HG03064 (cell line): Measurements from ENCODE around the gene ABCB1.
"Not testable (repeated sequence)": the region's sequence is repeated elsewhere in the genome, so short reads cannot be mapped to it uniquely, and the experiment has no call there.

Source experiments
- ATAC-seq: cut with Tn5 transposase; IDR thresholded peaks from one replicate; pipeline ENCODE4 v1.9.1; 2021; ENCODE audit warnings: low read depth; ENCODE audit not compliant: unreplicated experiment

ABCB1 gene

DNA sequence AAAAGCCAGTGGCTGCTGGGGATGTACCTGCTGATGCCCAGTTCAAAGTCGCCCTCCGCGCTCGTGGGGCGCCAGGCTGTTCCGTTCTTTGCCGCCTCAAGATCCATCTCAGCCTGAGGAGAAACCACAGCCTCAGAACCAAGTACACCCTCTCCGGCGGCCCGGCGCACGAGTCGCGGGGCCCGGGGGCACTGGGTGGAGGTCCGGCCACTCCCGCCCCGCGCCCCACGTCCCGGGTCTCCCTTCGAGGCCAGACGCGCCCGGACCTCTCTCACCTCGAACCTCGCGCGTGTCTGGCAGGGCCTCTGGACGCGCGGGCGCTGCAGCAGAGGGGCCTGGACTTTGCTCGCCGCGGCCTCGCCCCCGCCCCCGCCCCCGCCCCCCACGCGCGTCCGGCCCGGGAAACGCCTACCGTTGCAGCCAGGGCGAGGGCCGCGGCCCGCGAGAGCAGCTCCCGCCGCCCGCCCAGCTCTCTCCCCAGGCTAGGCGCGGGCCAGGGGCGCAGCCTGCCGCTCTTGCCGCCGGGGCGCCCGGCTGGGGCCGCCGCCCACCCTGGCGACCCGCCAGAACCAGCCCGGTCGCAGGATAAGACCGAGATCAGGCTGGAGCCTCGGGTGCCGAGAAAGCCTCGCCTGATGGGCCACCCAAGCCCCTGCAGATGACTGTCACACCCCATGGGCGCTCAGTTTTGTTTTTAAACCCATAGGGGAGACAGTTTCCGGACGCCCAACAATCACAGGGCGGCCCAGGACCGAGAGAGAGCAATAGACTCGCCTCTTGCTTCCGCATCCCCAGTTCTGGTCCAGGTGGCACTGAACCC, 125.1 kb downstream of the ABCB1 start, which contains the start of gene ABCB4:
Gene ABCB4, minus strand, starts transcription at position 322 of the 820 bp plus-strand sequence. Its CDS starts 215 bp downstream, at position 107.
- peak; percentile 20 for ATAC-seq

DNA sequence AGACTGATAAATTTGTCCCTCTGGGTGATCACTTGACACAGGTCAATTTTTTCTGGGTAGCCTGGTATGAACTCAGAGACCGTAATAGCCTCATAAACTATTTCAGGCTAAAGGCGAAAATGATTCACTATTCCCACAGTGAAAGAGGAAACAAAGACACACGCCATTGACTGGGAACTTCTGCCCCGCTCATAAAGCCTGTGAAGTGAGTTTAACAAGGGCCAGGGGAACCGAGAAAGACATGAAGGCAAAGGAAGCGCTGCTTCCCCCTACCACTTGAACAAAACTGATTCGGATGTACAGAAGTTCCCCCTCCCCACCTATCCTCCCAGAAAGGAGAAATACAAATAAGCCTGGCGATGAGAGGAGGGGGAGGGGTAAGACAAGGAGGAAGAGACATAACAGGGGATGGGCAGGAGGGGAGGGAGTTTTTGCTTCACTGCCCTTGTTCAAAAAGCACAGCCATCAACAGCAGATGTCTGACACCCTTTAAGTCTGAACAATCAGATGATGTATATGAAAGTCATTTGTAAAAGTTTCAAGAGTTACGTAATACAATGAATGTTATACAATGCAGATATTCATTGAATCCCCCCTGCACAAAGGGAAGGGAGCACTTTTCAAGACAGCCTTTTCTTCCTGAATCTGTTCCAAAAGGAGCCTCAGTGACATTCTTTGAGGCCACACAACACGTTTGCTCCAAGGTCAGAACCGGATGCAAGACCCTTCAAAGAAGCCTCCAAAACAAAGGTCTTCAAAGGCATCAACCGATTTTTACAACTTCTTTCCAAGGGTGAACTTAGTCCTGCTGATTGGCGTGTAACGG, 125.9 kb downstream of the ABCB1 start:
- peak; percentile 65 for ATAC-seq

DNA sequence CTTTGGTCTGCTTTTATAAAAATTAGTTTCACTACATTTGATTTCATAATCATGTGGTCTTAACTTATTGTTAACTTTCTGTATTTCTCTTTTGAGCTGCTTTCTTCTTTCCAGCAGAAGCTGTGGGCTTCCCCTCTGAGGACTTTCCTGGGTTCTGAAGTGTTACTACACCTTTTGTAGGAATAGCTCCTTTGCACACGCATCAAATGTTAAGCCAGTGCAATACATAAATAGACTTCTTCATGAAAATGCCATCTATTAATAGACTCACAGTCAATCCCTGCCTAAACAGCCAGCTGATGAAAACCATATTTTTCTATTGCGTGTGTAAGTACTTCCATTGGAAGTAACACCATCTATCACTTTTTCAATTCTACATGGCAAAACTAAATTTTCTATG, 126.7 kb downstream of the ABCB1 start:
- ATAC-seq: no peak

DNA sequence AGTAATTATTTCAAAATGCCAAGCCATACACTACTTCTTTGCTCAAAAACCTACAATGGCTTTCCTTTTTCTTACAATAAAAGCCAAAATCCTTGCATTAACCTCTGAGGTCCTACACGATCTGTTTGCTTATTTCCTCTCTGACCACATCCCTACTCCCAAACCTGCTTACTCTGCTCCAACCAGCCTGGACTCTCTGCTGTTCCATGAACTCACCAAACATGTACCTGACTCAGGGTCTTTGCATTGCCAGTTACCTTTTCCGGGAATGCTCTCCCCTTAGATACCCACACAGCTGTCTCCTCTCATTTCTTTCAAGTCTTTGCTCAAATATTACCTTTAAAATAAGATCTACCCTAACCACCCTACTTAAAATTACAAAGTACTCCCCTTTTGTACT, 127.5 kb downstream of the ABCB1 start:
- ATAC-seq: no peak

DNA sequence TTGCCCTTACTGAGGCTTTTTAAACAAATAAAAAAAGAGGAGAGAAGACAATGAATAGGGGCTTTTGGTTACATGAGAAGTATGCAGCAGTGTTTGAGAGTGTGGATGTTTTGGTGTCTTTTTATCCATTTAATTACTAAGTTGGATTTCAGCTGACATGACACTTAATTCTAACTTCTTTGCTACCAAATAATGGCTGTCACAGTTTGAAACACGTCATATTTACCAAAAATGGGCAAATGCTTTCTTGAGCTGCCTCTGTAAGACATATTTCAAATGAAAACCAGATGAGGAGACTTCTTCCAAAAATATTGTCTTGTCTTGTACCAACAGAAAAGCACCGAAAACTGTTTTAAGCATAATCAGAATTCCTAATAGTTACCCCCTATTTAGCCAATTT, 129.2 kb downstream of the ABCB1 start:
- no peak for ATAC-seq

DNA sequence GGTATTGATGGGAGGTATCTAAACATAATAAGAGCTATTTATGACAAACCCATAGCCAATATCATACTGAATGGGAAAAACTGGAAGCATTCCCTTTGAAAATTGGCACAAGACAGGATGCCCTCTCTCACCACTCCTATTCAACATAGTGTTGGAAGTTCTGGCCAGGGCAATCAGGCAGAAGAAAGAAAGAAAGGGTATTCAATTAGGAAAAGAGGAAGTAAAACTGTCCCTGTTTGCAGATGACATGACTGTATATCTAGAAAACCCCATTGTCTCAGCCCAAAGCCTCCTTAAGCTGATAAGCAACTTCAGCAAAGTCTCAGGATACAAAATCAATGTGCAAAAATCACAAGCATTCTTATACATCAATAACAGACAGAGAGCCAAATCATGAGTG, 131.5 kb downstream of the ABCB1 start:
- ATAC-seq: not testable (repeated sequence)

DNA sequence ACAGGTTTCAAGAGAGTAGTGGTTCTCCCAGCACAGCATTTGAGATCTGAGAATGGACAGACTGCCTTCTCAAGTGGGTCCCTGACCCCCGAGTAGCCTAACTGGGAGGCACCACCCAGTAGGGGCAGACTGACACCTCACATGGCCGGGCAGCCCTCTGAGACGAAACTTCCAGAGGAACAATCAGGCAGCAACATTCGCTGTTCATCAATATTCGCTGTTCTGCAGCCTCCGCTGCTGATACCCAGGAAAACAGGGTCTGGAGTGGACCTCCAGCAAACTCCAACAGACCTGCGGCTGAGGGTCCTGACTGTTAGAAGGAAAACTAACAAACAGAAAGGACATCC, 135.2 kb downstream of the ABCB1 start:
- ATAC-seq: not testable (repeated sequence)

DNA sequence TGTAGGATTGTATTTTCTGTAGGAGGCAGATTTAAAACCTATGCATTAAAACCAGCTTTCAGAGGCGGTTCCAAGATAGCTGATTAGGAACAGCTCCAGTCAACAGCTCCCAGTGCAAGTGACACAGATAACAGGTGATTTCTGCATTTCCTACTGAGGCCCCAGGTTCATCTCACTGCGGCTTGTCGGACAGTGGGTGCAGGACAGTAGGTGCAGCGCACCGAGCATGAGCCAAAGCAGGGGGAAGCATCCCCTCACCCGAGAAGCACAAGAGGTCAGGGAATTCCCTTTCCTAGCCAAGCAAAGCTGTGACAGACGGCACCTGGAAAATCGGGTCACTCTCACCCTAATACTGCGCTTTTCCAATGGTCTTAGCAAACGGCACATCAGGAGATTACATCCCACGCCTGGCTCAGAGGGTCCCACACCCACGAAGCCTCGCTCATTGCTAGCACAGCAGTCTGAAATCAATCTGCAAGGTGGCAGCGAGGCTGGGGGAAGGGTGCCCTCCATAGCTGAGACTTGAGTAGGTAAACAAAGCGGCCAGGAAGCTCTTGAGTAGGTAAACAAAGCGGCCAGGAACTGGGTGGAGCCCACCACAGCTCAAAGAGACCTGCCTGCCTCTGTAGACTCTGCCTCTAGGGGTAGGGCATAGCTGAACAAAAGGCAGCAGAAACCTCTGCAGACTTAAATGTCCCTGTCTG, 135.7 kb downstream of the ABCB1 start:
- ATAC-seq: not testable (repeated sequence)

DNA sequence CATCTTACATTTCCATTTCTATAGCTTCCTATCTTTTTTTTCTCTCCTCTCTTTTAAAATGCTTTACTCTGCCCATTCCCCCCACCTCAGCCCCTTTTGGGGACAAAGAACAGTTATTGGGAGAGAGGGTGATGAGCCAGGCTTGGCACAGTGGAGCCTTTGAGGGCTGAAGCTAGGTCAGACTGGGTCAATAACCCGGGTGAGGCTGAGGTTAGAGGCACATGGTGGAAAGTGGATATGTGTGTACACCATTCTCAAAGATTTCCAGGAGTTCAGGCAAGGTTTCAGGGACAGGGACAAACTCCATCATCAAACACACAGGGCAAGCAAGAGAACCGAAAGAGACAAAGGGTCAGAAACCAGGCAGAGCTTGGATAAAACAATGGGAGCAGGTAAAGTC, 136.7 kb downstream of the ABCB1 start:
- no peak for ATAC-seq

DNA sequence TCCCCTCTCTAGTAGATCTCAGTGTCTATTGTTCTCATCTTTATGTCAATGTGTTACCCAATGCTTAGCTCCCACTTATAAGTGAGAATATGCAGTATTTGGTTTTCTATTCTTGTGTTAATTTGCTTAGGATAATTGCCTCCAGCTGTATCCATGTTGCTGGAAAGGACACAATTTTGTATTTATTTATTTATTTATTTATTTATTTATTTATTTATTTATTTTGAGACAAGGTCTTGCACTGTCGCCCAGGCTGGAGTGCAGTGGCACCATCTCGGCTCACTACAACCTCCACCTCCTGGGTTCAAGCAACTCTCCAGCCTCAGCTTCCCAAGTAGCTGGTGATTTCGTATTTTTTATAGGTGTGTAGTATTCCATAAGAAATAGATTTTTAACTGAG, 140.2 kb downstream of the ABCB1 start:
- not testable (repeated sequence) for ATAC-seq

DNA sequence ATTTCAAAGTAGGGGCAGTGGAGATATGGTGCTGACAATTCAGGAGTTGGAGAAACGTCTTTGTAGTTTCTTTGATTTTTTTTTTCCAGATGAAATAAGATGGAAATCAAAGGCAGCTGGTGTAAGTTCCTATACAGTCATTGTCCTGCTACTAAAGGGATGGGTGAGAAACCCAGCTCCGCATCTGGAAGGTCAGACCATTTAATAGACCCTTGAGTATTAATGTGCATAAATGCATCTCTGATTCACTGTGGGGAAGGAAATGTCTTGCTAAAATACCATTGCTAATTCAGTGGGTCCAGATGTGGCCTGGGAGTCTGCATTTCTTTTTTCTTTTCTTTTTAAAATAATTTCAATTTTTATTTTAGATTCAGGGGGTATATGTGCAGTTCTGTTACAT, 140.7 kb downstream of the ABCB1 start:
- ATAC-seq: no peak

DNA sequence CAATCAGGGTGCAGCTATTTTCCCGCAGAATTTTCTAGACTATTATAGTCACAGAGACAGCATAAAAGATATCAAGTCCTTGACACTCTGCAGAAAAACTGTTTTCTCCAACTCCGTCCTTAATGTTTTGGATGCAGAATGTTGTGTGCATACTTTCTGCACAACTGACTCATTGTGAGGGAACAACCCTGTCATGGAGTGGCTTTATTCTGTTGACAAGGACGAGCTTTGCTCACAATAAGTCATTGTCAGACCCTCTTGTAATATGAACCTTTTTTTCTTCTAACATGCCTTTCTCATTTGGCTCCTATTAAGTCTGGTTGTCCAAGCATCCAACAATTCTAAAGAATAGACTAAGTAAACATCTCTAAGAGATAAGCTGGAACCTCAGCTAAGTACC, 142.5 kb downstream of the ABCB1 start:
- ATAC-seq: no peak

DNA sequence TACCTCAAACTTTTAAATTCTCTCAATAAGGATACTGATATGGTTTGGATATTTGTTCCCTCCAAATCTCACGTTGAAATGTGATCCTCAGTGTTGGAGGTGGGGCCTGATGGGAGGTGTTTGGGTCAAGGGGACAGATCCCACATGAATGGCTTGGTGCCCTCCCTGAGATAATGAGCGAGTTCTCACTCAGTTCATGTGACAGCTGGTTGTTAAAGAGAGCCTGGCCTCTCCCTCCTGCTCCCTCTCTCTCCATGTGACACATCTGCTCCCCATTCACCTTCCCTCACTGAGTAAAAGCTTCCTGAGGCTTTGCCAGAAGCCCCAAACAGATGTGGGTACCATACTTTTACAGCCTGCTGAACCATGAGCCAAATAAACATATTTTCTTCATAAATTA, 144.4 kb downstream of the ABCB1 start:
- no peak for ATAC-seq
